Stimulated activated CD8-positive, alpha-beta memory T cell treated with anti-CD3 and anti-CD28 coated beads, Interleukin-4, amount 100 ng/mL, for 48 hours (primary cell): Measurements from ENCODE around the gene SMAP1.
A peak's percentile ranks its signal among the peaks of the same experiment; 100 is the strongest.

Experiments used
- DNase-seq: peaks from one replicate; pipeline ENCODE4 v3.0.0-alpha.2; 2020

The SMAP1 gene

DNA sequence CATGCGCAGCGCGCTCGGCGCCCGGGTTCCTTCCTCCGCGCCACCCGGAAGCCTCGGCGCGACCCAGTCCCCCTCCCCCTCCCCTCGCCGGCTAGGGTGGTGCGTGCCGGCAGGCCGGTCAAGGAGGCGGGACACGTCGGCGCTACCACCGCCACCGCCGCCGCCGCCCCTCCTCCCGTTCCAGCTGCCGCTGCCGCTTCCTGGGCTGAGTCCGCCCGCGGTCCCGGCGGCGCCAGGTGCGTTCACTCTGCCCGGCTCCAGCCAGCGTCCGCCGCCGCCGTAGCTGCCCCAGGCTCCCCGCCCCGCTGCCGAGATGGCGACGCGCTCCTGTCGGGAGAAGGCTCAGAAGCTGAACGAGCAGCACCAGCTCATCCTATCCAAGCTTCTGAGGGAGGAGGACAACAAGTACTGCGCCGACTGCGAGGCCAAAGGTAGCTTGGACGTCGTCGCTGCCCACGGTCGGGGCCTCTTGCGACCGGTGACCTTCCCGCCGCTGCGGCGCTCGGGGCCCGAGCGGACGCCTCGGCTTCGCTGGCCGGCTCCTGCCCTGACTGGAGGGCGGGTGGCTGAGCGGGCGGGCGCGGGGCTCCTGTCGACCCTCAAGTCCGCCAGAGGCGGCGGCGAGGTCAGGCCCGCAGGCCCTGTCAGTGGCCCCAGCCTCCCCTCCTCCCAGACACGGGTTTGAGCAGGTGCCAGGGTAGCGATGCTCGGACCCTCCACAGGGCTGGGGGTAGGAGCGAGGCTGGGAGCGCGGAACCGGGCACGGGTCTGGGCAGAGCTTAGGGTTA is at the start of gene SMAP1:
TSS of gene SMAP1 (plus strand) at position 173 of the 788 bp plus-strand sequence. CDS start at position 314, 141 bp downstream.
- peak; percentile 96 for DNase-seq

- no peak for DNase-seq
Observed at GRCh38 chr6:70620746-70621145, 46.9 kb upstream of the SMAP1 start.

GRCh38 chr6:70622461-70622860 is 45.2 kb upstream of the SMAP1 start:
- no peak for DNase-seq

DNA sequence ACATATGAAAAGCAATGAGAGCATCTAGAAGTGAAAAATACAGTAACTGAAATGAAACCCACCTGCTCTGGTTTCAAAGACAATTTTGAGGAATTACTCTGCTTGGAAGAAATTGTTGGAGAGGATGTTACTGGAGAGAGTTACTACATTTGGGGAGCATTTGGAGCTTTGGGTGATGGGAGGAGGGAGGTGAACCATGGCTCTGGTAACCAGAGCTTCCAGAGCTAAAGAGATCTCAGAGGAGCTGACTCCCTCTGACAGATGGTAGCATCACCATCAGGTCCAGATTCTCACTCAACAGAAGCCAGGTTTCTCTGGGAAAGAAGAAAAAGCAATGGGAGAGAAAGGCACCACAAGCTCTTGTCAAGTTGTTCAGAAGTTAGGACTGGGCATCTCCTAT is 42.2 kb upstream of the SMAP1 start:
- DNase-seq: no peak

- DNase-seq: no peak
Observed at GRCh38 chr6:70627500-70628254, 40.0 kb upstream of the SMAP1 start.

GRCh38 chr6:70629929-70630328 is 37.8 kb upstream of the SMAP1 start:
- DNase-seq: no peak

- no peak for DNase-seq
Observed at GRCh38 chr6:70633870-70634269, 33.8 kb upstream of the SMAP1 start.

DNA sequence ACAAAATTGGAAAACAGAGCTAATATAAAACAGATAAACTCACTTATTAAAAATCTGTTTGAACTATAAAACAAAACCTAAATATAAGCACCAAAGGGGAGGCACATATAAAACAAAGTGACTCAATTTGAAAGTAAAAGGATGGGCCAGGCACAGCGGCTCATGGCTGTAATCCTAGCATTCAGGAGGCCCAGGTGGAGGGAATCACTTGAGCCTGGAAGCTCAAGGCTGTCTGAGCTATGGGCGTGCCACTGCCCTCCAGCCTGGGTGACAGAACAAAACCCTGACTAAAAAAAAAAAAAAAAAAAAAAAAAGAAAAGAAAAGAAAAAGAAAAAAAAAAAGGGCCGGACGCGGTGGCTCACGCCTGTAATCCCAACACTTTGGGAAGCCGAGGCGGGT is 31.1 kb upstream of the SMAP1 start:
- DNase-seq: no peak

DNA sequence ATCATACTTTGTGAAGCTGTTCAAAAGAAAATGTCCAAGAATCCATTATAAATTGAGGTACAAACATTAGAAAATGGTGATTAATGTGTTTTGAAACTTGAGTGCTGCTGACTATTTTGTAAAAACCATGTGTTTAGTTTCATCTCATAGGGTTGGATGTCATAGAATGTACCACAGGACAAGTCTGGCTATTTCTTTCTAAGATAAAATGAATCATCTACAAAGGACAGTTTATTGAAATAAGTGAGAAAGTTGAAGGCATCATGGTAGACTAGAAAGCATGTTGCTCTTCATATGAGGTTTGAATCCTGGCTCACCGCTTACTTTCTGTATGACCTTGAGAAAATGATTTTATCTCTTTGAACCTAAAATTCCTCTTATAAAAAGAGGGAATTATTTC is 29.2 kb upstream of the SMAP1 start:
- no peak for DNase-seq

DNA sequence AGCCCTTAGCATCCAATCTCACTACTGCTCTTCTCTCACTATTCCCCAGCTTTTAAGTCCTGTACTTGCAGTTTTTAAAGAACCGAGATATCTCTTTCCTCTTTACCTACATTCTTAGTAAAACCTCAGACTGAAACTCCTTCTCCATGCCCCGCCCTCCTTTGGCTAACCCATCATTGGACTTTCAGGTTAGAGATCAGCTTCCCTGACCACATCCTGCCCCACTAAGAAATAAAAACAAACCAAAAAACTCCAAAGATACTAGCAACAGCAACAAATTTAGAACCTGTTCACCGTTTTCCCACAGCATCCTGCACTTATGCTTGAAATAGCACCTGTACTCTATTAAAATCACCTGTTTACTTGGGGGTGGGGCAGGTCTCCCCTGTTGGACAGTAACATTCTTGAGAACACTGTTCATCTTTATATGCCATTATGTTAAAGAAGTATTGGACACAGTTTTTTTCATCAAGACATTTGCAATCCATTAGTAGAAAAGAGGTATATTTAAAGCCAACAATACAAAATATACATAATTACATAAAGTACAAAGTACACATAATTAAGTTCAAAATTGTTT is 16.3 kb upstream of the SMAP1 start:
- DNase-seq: peak; percentile 53

DNA sequence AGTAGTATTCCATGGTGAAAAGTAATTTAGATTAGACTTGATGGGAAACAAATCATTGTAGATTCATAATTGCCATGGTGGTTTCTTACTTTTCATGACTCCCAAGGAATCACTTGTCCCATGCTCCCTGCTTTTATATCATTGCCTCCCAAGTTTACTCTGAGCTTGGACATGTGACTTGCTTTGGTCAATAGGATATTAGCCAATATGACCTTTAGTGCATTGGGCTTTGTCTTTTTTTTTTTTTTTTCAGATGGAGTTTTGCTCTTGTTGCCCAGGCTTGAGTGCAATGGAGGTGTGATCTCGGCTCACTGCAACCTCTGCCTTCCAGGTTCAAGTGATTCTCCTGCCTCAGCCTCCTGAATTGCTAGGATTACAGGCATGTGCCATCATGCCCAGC is 15.5 kb upstream of the SMAP1 start:
- DNase-seq: no peak

GRCh38 chr6:70657706-70658105 is 10.0 kb upstream of the SMAP1 start:
- no peak for DNase-seq

GRCh38 chr6:70663881-70664466 is 3.7 kb upstream of the SMAP1 start:
- DNase-seq: no peak

GRCh38 chr6:70666706-70667105 is 977 bp upstream of the SMAP1 start:
- DNase-seq: no peak

GRCh38 chr6:70667256-70667710 is 400 bp upstream of the SMAP1 start:
- DNase-seq: no peak

GRCh38 chr6:70668499-70668812 is 773 bp downstream of the SMAP1 start:
- no peak for DNase-seq

DNA sequence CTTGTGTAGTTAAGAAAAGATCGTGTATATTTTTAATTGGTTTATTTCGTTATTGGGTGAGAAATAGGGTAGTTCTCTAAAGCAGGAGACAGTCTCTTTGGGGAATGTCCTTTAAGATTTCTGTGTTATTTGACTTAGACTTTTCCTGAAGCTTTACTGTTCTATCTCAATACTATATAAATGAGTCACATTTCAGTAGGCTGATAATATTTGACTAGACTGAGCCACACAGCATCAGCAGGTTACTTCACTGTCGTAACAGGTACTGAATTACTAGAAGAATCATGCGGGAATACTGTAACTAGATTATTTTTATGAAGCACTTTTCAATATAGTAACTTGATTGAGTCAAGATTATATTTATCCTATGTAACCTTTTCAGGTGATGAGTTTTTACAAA is 1.4 kb downstream of the SMAP1 start:
- DNase-seq: no peak

- no peak for DNase-seq
Observed at GRCh38 chr6:70672549-70672948, 4.9 kb downstream of the SMAP1 start.

DNA sequence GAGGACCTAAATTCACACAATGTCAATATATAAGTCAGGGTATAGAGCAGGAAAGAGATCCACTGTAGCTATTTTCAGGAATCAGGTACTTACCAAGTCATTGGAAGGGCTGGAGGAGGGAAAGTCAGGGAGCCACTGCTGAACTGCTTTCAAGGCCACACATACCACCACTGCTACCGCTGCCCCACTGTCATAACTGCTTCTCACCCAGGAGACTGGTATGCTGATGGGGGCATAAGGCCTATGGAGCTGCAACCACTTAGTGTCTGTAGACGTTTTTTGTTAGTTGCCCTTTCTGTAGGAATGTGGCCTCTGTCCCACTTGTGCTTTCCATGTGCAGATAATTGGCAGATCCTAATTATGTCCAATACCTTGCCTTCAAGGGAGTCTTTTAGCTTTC is 5.4 kb downstream of the SMAP1 start:
- DNase-seq: no peak

GRCh38 chr6:70673601-70674000 is 5.9 kb downstream of the SMAP1 start:
- DNase-seq: no peak

GRCh38 chr6:70675822-70676221 is 8.1 kb downstream of the SMAP1 start:
- no peak for DNase-seq

DNA sequence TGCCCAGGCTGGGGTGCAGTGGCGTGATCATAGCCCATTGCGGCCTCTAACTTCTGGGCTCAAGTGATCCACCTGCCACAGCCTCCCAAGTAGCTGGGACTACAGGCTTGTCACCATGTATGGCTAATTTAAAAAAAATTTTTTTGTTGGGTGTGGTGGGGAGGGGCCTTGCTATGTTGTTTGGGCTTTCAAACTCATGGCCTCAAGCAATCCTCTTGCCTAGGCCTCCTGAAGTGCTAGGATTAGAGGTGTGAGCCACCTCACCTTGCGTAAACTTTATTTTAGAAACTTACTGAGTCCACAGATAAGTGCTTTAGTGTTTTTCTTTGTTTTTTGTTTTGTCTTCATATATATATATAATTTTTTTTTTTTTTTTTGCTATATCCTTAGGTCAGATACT is 9.1 kb downstream of the SMAP1 start:
- no peak for DNase-seq

DNA sequence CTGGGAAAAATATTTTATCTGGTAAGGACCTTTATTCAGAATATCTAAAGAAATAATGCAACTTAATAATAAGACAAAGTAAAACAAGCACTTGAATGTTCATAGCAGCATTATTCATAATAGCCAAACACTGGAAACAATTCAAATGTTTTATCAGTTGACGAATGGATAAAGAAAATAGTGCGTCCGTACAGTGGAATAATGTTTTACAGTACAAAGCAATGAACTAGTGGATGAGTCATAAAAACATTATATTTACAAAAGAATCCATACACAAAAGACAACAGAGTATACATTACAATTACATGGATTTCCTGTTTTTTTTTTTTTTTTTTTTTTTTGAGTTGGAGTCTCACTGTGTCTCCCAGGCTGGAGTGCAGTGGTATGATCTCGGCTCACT is 12.7 kb downstream of the SMAP1 start:
- DNase-seq: no peak
